Renal cortical epithelial cell (primary cell): ENCODE data around the gene GEMIN4. TPM values are rescaled to one million over a fixed set of nuclear protein-coding genes. Genes with fewer than 3 reads are reported as not detected.

Experiments
- DNase-seq: peaks from one replicate; pipeline ENCODE4 v3.0.0-alpha.2; 2011; ENCODE audit warnings: low read depth
- total RNA-seq: library from RNA; depleted of rRNA; stranded (reverse); fragments of >200 nt; gene quantifications from 2 replicates; pipeline ENCODE4 v1.2.3, GENCODE V29; 2014

GEMIN4 gene
- total RNA-seq, 1 donor from 2014 or later, result 15.2 TPM

- DNase-seq, result no peak
Measured at GRCh38 chr17:742147-742793, 9.8 kb downstream of the GEMIN4 start.

DNA sequence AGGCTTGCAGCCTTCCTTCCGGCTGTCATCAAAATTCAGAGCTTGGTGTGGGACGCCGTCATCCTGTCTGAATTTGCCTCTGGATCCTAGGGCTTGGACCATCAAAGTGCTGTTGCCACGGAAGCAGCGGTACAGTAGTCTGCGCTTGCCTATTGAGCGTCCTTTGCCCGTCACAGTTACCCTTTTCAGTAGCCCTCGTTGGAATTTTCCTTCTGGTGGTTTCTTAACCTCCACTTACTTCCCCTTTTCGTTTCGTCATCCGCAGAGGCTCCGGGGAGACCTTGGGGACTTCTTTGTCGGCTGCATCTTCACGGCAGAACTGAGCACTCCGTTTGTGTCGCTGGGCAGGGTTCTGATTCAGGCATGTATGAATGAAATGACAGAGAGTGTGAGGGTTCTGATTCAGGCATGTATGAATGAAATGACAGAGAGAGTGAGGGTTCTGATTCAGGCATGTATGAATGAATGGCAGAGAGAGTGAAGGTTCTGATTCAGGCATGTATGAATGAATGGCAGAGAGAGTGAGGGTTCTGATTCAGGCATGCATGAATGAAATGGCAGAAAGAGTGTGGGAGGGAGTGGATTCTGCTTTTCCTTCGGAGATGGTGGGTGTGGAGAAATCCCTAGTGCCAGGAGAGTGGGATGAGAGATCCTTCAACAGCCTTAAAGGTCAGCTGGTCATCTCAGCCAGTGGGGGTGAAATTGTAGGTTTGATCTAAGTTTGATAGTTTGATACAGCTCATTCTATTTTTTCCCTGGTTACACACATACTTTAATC, 11.6 kb downstream of the GEMIN4 start:
- no peak for DNase-seq

GRCh38 chr17:737561-738113, 14.4 kb downstream of the GEMIN4 start:
- DNase-seq, result no peak

GRCh38 chr17:733743-734142, 18.3 kb downstream of the GEMIN4 start:
- no peak for DNase-seq

DNA sequence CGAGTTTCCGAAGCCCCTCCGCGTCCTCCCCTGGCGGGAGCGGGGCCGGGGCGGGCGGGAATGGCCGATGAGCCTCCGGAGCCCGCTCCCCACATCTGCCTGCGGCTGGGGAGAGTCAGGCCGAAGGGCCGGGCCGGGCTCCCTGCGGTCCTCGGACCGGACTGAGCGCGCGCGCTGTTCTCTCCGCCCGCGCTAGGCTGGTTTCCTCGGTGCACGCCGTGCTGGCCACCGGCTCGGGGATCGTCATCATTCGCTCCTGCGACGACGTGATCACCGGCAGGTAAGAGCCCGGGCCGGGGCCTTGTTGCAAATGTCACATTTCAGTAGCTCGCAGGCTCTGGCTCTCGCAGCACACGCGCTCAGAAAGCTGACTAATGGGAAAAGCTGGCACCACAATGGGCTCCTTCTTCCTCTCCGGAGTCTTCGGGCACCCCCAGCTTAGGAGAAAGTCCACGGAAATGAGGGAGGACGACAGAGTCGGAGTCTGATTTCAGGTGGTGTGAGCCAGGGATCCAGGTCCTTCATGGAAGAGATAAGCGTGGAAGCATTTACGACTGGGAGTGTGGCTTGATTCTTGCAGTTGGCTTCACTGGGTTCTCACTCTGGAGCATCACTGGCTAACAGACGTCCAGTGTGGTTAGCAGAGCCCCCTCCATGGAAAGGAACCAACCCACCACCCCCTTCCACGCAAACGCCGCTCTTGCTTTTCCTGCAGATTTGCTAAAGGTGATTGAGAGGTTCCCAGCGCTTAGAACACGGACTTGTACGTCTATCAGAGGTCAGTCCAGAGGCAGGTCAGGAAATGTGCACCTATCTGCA, 19.0 kb downstream of the GEMIN4 start:
- peak; percentile 44 for DNase-seq

- no peak for DNase-seq
Measured at GRCh38 chr17:732067-732901, 19.8 kb downstream of the GEMIN4 start, which contains the start of gene TLCD3A. Gene TLCD3A, plus strand, starts transcription at chr17:732596. Its CDS starts 52 bp downstream, at chr17:732648.

DNA sequence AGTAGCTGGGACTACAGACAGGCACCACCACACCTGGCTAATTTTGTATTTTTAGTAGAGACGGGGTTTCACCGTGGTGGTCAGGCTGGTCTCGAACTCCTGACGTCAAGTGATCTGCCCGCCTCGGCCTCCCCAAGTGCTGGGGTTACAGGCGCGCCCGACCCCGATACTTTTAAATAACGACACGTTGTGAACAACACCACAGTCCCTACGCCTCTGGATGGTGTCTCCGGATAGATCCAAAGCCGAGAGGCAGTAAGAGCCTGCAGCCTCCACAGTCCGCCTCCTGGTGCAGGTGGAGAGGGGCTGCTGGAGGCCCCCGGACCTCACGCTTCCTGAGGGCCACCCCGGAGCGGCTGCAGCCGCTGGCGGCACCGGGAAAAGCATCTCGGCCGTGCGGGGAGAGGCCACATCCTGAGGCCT, 20.4 kb downstream of the GEMIN4 start:
- no peak for DNase-seq

GRCh38 chr17:728911-729310, 23.2 kb downstream of the GEMIN4 start:
- peak; percentile 80 for DNase-seq

DNA sequence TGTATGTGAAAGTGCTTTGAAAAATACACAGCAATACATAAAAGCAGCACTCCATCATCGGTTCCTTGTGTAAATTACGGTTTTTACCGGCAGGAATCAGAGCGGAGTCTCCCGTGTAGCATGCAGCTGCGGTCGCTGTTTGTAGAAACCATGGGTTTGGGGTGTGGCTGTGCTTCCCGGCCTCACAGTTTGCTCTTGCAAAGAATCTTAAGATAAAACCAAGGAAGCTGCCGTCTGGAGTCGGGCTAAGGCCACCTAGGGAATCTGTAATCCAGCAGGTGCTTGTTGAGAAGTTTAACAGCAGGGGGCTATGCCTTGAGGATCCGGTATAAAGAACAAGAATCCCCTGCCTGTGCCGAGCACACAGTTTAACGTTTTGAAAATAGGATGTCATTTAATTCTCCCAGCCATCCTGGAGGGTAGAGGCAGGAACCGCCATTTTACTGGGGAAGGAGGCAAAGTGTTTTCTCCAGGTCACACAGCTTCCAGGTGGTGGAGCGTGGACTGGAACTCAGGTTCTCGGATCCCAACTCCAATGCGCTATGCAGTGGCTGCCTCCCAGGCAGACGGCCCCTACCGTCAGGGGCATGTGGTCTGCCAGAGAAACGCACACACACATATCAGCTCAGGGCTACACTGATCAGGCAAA, 25.7 kb downstream of the GEMIN4 start:
- no peak for DNase-seq

GRCh38 chr17:725746-726145, 26.3 kb downstream of the GEMIN4 start:
- no peak for DNase-seq

- no peak for DNase-seq
Measured at GRCh38 chr17:725084-725483, 27.0 kb downstream of the GEMIN4 start.

GRCh38 chr17:721540-721937, 30.5 kb downstream of the GEMIN4 start:
- DNase-seq, result no peak

- no peak for DNase-seq
Measured at GRCh38 chr17:720706-721539, 31.1 kb downstream of the GEMIN4 start.

DNA sequence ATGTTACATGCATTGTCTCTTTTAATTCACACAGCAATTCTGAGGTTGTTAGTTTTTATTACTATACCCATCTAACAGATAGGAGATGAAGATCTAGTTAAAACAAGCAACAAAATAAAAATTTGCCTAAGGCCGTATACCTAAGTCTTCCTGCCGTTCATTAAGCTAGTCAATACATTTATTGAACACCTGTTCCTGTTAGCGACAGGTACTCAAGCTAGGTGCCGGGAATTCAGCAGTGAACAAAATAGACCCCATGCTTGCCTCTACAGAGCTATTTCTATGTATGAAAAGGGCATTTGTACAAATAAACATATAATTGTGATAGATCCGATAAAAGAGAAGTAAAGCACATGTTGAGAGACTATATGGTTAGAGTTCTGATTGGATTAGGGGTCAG, 34.0 kb downstream of the GEMIN4 start:
- no peak for DNase-seq

GRCh38 chr17:708132-708531, 43.9 kb downstream of the GEMIN4 start:
- DNase-seq, result no peak

DNA sequence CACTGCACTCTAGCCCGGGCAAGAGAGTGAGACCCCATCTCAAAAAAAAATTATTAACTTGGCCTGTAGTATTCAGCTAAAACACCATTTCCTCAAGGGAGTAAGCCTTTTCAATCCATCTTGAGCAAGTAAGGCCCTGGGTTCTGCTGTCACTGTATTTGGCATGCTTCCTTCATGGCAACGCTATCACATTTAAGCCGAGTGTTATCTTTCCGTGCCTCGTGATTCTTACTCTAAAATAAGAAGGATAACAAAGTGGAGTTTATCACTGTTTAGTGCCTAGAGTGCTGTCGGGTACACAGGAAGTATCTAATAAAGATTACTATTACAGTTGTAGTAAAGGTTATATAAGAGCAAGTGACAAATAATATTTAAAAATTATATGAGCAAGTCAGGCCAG, 46.2 kb downstream of the GEMIN4 start:
- DNase-seq, result no peak

- no peak for DNase-seq
Measured at GRCh38 chr17:705011-705410, 47.1 kb downstream of the GEMIN4 start.

- no peak for DNase-seq
Measured at GRCh38 chr17:704111-704864, 47.8 kb downstream of the GEMIN4 start.
